Measurements from ENCODE around the gene TUBA4A. TPM values are rescaled to one million over a fixed set of nuclear protein-coding genes. Genes with fewer than 3 reads are reported as not detected.

The TUBA4A gene
- total RNA-seq, 1 donor from 2014 or later = 122 TPM

GRCh38 chr2:219229305-219230058 lies 24.2 kb downstream of the TUBA4A start, which contains the start of the genes ANKZF1 and ATG9A:
Gene ANKZF1, plus strand, starts transcription at chr2:219229806. Its CDS starts 452 bp downstream, at chr2:219230258.
Gene ATG9A, minus strand, starts transcription at chr2:219229636. Its CDS starts 1,612 bp downstream, at chr2:219228024.
- Histone ChIP-seq H3K27ac (peak within 1 kb of the TSS; percentile 83), H3K4me3 (peak within 1 kb of the TSS; percentile 64 to 85), H3K9me3 (no peaks in the 10 kb centered on the region), H3K4me1 (peaks cover 46% of the 10 kb centered on the region), H3K27me3 (no peaks in the 10 kb centered on the region), H3K36me3 (peaks cover 8 to 53% of the 10 kb centered on the region in 2 donors)
- intact Hi-C loops (cut with DNase I) = no loop called here
- no peak for TF ChIP-seq CTCF (IDR thresholded peaks at IDR 0.05)
- TF ChIP-seq POLR2AphosphoS5 (IDR thresholded peaks at IDR 0.05; ENCODE audit: insufficient read depth in 1 of 2, low read depth in 1 of 2) = peak; percentile 85 to 94
- peak in 1 of 2 donors; percentile 58 for TF ChIP-seq POLR2A (IDR thresholded peaks at IDR 0.05)
- DNase-seq (ENCODE audit: extremely low spot score in 2 of 2) = peak in 1 of 2 donors; percentile 99

DNA sequence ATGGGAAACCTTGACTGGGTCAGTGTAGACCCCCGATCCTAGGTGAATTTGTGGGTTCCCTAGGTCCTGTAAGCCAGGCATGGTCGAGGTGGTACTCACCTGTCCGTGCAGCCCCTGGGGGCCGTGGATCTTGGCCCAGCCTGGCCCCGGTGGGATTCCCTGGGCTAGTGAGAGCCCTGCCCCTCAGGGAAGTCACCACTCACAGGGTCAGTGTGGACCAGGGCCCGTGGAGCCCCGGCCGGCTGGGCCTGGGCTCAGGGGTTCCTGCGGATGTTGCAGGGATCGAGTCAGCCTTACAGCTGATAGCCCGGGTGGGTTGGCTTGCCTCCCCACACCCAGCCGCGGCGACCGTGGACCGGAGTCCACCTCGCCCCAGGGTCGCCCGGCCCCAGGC lies 24.8 kb downstream of the TUBA4A start:
- intact Hi-C loops (cut with DNase I) = no loop called here
- H3K36me3 ChIP-seq = peaks cover 12 to 53% of the 10 kb centered on the region in 2 donors
- TF ChIP-seq POLR2AphosphoS5 (IDR thresholded peaks at IDR 0.05; ENCODE audit: insufficient read depth in 1 of 2, low read depth in 1 of 2) (no peak), POLR2A (IDR thresholded peaks at IDR 0.05) (no peak), CTCF (IDR thresholded peaks at IDR 0.05) (no peak)
- H3K27me3 ChIP-seq = no peaks in the 10 kb centered on the region
- H3K27ac ChIP-seq = peak overlapping the region; percentile 83
- no peaks in the 10 kb centered on the region for H3K9me3 ChIP-seq
- H3K4me1 ChIP-seq = peaks cover 46% of the 10 kb centered on the region
- H3K4me3 ChIP-seq = peak overlapping the region; percentile 64 to 85
- DNase-seq (ENCODE audit: extremely low spot score in 2 of 2) = peak in 1 of 2 donors; percentile 88

DNA sequence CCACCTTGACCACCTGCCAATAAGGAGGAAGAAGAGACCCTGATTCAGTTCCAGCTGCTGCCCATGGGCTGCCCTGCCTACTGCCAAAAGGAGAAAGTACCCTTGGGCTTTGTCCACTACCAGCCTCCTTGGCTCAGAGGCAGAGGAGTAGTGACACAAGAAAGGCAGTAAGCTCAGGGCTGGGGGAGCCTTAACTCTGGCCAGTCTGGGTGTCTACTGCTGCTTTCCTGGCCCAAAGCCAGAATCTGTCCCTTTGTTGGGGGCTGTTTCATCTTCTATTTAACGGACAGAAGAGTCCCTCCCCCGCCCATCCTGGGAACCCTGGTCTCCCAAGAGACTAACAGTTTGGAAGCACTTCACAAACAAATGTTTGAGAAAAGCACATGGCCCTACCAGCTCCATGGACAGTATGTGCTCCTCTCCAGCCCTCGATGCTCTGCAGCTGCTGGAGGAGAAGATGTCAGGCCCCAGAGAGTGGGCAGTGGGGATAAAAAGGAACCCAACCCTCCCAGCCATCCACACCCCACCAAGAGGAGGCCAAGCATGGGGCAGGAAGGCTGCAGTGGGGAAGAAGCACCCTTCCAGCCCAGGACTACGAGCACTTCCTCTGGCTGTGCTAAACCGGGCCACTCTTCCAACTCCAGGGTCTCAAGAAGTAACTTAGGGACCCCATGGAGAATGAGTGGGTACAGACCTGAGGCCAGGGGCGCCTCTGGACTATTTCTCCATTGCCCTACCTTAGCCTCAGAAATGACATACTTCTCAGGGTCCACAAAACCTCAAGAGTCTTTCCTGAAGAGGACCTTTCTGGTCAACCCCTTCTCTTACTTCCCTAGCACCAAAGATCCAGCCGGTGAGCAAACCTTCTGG lies 25.4 kb downstream of the TUBA4A start:
- DNase-seq (ENCODE audit: extremely low spot score in 2 of 2) = no peak
- Histone ChIP-seq H3K4me1 (peaks cover 46% of the 10 kb centered on the region), H3K27me3 (no peaks in the 10 kb centered on the region), H3K9me3 (no peaks in the 10 kb centered on the region), H3K27ac (peak overlapping the region; percentile 83), H3K36me3 (peaks cover 12 to 53% of the 10 kb centered on the region in 2 donors), H3K4me3 (peak overlapping the region; percentile 64 to 85)
- intact Hi-C loops (cut with DNase I) = no loop called here
- TF ChIP-seq POLR2AphosphoS5 (IDR thresholded peaks at IDR 0.05; ENCODE audit: insufficient read depth in 1 of 2, low read depth in 1 of 2) (no peak), POLR2A (IDR thresholded peaks at IDR 0.05) (no peak), CTCF (IDR thresholded peaks at IDR 0.05) (no peak)

- intact Hi-C loops (cut with DNase I) = no loop called here
- H3K27ac ChIP-seq = no peak overlapping the region
- peaks cover 12 to 65% of the 10 kb centered on the region in 2 donors for H3K36me3 ChIP-seq
- TF ChIP-seq POLR2AphosphoS5 (IDR thresholded peaks at IDR 0.05; ENCODE audit: insufficient read depth in 1 of 2, low read depth in 1 of 2) (no peak), CTCF (IDR thresholded peaks at IDR 0.05) (no peak), POLR2A (IDR thresholded peaks at IDR 0.05) (no peak)
- H3K4me1 ChIP-seq = peaks cover 24% of the 10 kb centered on the region
- no peaks in the 10 kb centered on the region for H3K27me3 ChIP-seq
- no peak overlapping the region for H3K4me3 ChIP-seq
- no peak for DNase-seq (ENCODE audit: extremely low spot score in 2 of 2)
- no peaks in the 10 kb centered on the region for H3K9me3 ChIP-seq
These were observed 28.4 kb downstream of the TUBA4A start for GRCh38 chr2:219225350-219225749.

Data from vagina (tissue), 2 donors.